Ovary (tissue), 9 donors: ENCODE results near the gene MTR. TPM values are rescaled to one million over a fixed set of nuclear protein-coding genes. Genes with fewer than 3 reads are reported as not detected.

Experiments used
- DNase-seq, 5 donors: peaks; one replicate each; pipeline ENCODE4 v3.0.0-alpha.2; 2019 to 2020
- H3K27ac ChIP-seq, 2 donors: fragments of 200-600 bp; one replicate each; pipeline versions ENCODE4 v1.5.1 to v1.8.0; 2019 to 2022
- H3K27me3 ChIP-seq: fragments of 200-600 bp; one replicate; pipeline ENCODE4 v1.8.0; 2022
- H3K36me3 ChIP-seq: fragments of 200-600 bp; sonication (generic); one replicate; pipeline ENCODE4 v1.5.1; 2019
- H3K4me1 ChIP-seq: one replicate; pipeline ENCODE4 v1.8.1; 2013; ENCODE audit warnings: mild to moderate bottlenecking, moderate library complexity; ENCODE audit not compliant: insufficient read depth
- H3K4me3 ChIP-seq: fragments of 200-600 bp; sonication (generic); one replicate; pipeline ENCODE4 v1.5.1; 2017
- H3K9me3 ChIP-seq, 2 donors: fragments of 200-600 bp in 1 of 2; sonication (generic) in 1 of 2; one replicate each; pipeline versions ENCODE4 v1.5.1 to v1.8.1; 2013 to 2019; ENCODE audit warnings: mild to moderate bottlenecking in 1 of 2, moderate library complexity in 1 of 2
- CTCF ChIP-seq, 3 donors: fragments of 450-650 bp in 2 of 3; fragments of 200-600 bp in 1 of 3; IDR thresholded peaks; one replicate each; pipeline versions ENCODE4 v1.5.1 to v1.8.0; 2016 to 2022; ENCODE audit warnings: antibody characterized with exemption in 3 of 3, mild to moderate bottlenecking in 1 of 3
- EP300 ChIP-seq: sonication (generic); formaldehyde crosslinking; IDR thresholded peaks from one replicate; pipeline ENCODE4 v1.6.1; 2017; ENCODE audit warnings: antibody characterized with exemption
- POLR2A ChIP-seq: fragments of 450-650 bp; IDR thresholded peaks from one replicate; pipeline ENCODE4 v1.6.1; 2017; ENCODE audit warnings: antibody characterized with exemption, mild to moderate bottlenecking, moderate library complexity
- WGBS, 3 donors: extraction: QIAGEN DNeasy Blood & Tissue Kit in 1 of 3; methylation state at CpG; one replicate each; pipeline versions ENCODE4 v1.1.5 to v1.1.7; 2013 to 2017; 5-methylcytosine and 5-hydroxymethylcytosine counted together
- intact Hi-C, 4 donors: fragments of 100-400 bp; cut with DNase I; formaldehyde crosslinking; loops; one replicate each; pipeline versions ENCODE4 v1.11.0 to v1.15.1; 2022 to 2023
- polyA plus RNA-seq, 2 donors: library from polyadenylated mRNA; stranded (reverse); fragments of 200-250 nt in 1 of 2; fragments of 350-450 nt in 1 of 2; fragmentation: Illumina TruSeq in 1 of 2; extraction: RNeasy Lipid Tissue Mini Kit (QIAGEN cat#74804) in 1 of 2; gene quantifications; one replicate each; pipeline ENCODE4 v1.2.3, GENCODE V29; 2013 to 2014
- total RNA-seq, 7 donors: library from RNA; depleted of rRNA in 2 of 7; stranded (reverse); fragments of >200 nt in 2 of 7; fragmentation: NEBNext Ultra II Directional in 3 of 7; extraction: Animal tissue kit (Norgen Biotek cat#: 25700) in 3 of 7; gene quantifications; one replicate each; pipeline versions ENCODE4 v1.1.0 to v1.2.4, GENCODE V29; 2016 to 2023
- donor health status: DM: no; HTN: no; CAD: no; lungs with moderate emphysema.
- donor health status: DM: no; HTN: no; CAD: no.
- donor health status: Bipolar disorder and iron deficiency.
- donor health status: DM: yes; HTN: yes; CAD: no.
- donor health status: DM: no; HTN: no; CAD: no.
- donor health status: DM: yes; HTN: yes; CAD: no.

The MTR gene
- total and polyA plus RNA-seq, 9 donors: 10.2 to 60.8 (median 49.5) TPM

DNA sequence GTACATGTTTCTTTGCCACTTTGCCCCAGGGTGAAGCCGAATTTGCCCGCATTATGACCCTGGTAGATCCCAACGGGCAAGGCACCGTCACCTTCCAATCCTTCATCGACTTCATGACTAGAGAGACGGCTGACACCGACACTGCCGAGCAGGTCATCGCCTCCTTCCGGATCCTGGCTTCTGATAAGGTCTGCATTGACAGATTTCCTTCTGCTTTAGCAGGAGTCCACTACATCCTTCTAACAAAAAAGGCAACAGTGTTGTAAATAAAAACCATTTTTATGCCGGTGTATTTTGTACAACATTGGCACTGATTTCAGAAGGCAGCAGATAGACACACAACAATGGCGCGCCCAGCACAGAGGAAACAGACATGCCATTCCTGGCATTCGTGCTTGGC lies 34.1 kb upstream of the MTR start:
- Histone ChIP-seq H3K27ac (no peak overlapping the region), H3K36me3 (no peaks in the 10 kb centered on the region), H3K9me3 (no peaks in the 10 kb centered on the region), H3K4me3 (no peak overlapping the region), H3K4me1 (no peaks in the 10 kb centered on the region), H3K27me3 (no peaks in the 10 kb centered on the region)
- TF ChIP-seq POLR2A: no peak
- no peak for TF ChIP-seq EP300
- TF ChIP-seq CTCF (IDR thresholded peaks at IDR 0.05): no peak
- intact Hi-C loops: no loop called here
- 94 to 95% (median 94%) methylated on average over 14 of the region's 14 CpGs for WGBS, 3 donors
- no peak for DNase-seq

DNA sequence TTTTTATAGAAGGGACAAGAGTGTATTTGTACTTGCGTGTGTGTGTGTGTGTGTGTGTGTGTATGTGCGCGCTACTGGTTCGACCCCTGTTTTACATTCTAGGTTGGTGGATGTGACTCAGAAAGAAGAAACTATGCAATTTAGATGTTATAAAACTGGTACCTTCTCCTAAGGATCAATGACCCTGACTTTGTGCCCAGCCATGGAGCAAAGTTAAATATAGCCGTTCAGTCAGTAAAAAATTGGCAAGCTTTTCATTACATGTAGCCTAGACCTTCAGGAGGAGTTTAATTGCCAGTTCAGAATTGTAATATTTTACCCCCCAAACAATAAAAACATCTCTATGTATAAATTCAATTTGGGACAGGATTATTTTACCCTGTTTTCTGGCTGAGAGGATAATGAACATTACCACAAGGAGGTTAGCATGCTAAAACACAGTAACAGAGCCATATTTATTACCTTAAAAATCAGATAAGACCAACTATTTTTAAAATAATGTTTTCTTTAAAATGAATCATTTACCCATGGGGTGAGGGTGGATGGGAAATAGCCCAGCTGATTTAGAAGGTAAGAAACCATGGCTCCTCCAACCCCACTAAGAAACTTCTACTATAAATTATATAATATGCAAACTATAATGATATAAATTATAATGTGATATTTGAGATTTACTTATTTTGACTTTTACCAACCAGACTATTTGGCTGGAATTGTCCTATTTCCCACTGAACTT lies 33.5 kb upstream of the MTR start:
- no peak overlapping the region for H3K4me3 ChIP-seq
- no peak overlapping the region for H3K27ac ChIP-seq
- intact Hi-C loops: no loop called here
- 75 to 91% (median 82%) methylated on average over 5 of the region's 5 CpGs for WGBS, 3 donors
- no peak for DNase-seq
- H3K27me3 ChIP-seq: no peaks in the 10 kb centered on the region
- no peaks in the 10 kb centered on the region for H3K9me3 ChIP-seq
- no peaks in the 10 kb centered on the region for H3K36me3 ChIP-seq
- H3K4me1 ChIP-seq: peaks cover 1% of the 10 kb centered on the region
- TF ChIP-seq CTCF (IDR thresholded peaks at IDR 0.05) (no peak), EP300 (no peak), POLR2A (no peak)

DNA sequence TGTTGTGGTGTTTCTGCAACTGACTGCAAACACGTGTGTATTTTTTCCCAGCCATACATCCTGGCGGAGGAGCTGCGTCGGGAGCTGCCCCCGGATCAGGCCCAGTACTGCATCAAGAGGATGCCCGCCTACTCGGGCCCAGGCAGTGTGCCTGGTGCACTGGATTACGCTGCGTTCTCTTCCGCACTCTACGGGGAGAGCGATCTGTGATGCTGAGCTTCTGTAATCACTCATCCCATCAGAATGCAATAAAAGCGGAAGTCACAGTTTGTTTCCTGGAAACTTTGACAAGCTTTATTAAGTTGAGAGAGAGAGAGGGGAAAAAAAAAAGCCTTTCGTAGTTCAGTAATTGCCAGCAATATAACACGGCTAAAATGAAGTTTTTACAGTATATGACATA lies 32.7 kb upstream of the MTR start:
- H3K4me1 ChIP-seq: peaks cover 1% of the 10 kb centered on the region
- no peak overlapping the region for H3K27ac ChIP-seq
- no peaks in the 10 kb centered on the region for H3K9me3 ChIP-seq
- TF ChIP-seq CTCF (IDR thresholded peaks at IDR 0.05) (no peak), POLR2A (no peak), EP300 (no peak)
- no peak overlapping the region for H3K4me3 ChIP-seq
- H3K27me3 ChIP-seq: no peaks in the 10 kb centered on the region
- intact Hi-C loops: no loop called here
- no peak for DNase-seq
- no peaks in the 10 kb centered on the region for H3K36me3 ChIP-seq
- 80 to 88% (median 86%) methylated on average over 15 of the region's 15 CpGs for WGBS, 3 donors

DNA sequence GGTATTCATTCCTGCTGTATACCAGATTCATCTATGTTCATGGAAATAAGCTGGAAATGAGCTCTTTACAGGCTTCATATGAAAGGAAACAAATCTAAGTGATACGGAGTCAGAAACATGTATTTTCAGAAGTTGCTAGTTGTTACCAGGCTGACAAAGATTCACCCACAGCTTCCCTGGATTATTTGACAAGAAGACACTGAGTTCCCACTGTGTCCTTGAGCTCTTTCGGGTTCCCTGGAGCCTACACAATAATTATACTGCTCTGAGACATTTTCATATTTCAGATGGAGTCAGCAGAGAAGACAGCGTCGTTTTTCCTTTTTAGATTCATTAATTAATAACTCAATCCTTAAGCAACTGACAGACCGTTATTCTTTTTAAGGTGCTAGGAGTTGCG lies 29.3 kb upstream of the MTR start:
- no peak for DNase-seq
- Histone ChIP-seq H3K27ac (no peak overlapping the region), H3K27me3 (no peaks in the 10 kb centered on the region), H3K36me3 (no peaks in the 10 kb centered on the region), H3K9me3 (no peaks in the 10 kb centered on the region), H3K4me3 (no peak overlapping the region), H3K4me1 (peaks cover 1% of the 10 kb centered on the region)
- WGBS, 3 donors: 9 to 17% (median 11%) methylated on average over 6 of the region's 6 CpGs
- intact Hi-C loops: no loop called here
- TF ChIP-seq EP300 (no peak), CTCF (IDR thresholded peaks at IDR 0.05) (no peak), POLR2A (no peak)
